GM19351 (cell line): ENCODE results near the gene KSR2.
"Not testable (repeated sequence)": the region's sequence is repeated elsewhere in the genome, so short reads cannot be mapped to it uniquely, and the experiment has no call there.

ENCODE experiments used
- ATAC-seq: cut with Tn5 transposase; IDR thresholded peaks from one replicate; pipeline ENCODE4 v1.9.1; 2021; ENCODE audit warnings: mild to moderate bottlenecking, moderate library complexity; ENCODE audit not compliant: unreplicated experiment

The KSR2 gene

GRCh38 chr12:117649796-117650195, 319.0 kb downstream of the KSR2 start:
- ATAC-seq, result no peak

- no peak for ATAC-seq
These were observed 322.3 kb downstream of the KSR2 start for GRCh38 chr12:117646520-117646919.

GRCh38 chr12:117645473-117645872, 323.3 kb downstream of the KSR2 start:
- no peak for ATAC-seq

GRCh38 chr12:117643971-117644370, 324.8 kb downstream of the KSR2 start:
- ATAC-seq, result no peak

- no peak for ATAC-seq
These were observed 326.9 kb downstream of the KSR2 start for GRCh38 chr12:117641885-117642284.

GRCh38 chr12:117640511-117640910, 328.3 kb downstream of the KSR2 start:
- ATAC-seq, result no peak

GRCh38 chr12:117629454-117629853, 339.3 kb downstream of the KSR2 start:
- ATAC-seq, result no peak

GRCh38 chr12:117628711-117629110, 340.1 kb downstream of the KSR2 start:
- not testable (repeated sequence) for ATAC-seq

GRCh38 chr12:117622741-117623140, 346.0 kb downstream of the KSR2 start:
- no peak for ATAC-seq

- no peak for ATAC-seq
These were observed 346.7 kb downstream of the KSR2 start for GRCh38 chr12:117622087-117622486.

- ATAC-seq, result no peak
These were observed 361.0 kb downstream of the KSR2 start for GRCh38 chr12:117607778-117608177.

GRCh38 chr12:117606945-117607344, 361.8 kb downstream of the KSR2 start:
- ATAC-seq, result no peak

- ATAC-seq, result no peak
These were observed 362.8 kb downstream of the KSR2 start for GRCh38 chr12:117606024-117606423.

- no peak for ATAC-seq
These were observed 365.3 kb downstream of the KSR2 start for GRCh38 chr12:117603316-117604113.

- ATAC-seq, result no peak
These were observed 368.9 kb downstream of the KSR2 start for GRCh38 chr12:117599849-117600248.

GRCh38 chr12:117596968-117597367, 371.8 kb downstream of the KSR2 start:
- ATAC-seq, result no peak

- no peak for ATAC-seq
These were observed 373.0 kb downstream of the KSR2 start for GRCh38 chr12:117595751-117596150.

- ATAC-seq, result no peak
These were observed 374.3 kb downstream of the KSR2 start for GRCh38 chr12:117594481-117594880.

- ATAC-seq, result no peak
These were observed 374.9 kb downstream of the KSR2 start for GRCh38 chr12:117593815-117594400.

GRCh38 chr12:117592588-117593305, 376.0 kb downstream of the KSR2 start:
- no peak for ATAC-seq

GRCh38 chr12:117590999-117591398, 377.8 kb downstream of the KSR2 start:
- ATAC-seq, result no peak

GRCh38 chr12:117590386-117590785, 378.4 kb downstream of the KSR2 start:
- no peak for ATAC-seq
